ENCODE measurements around the gene GOLGA6D.
"Not testable (repeated sequence)": the region's sequence is repeated elsewhere in the genome, so short reads cannot be mapped to it uniquely, and the experiment has no call there.

GOLGA6D gene, protein sequence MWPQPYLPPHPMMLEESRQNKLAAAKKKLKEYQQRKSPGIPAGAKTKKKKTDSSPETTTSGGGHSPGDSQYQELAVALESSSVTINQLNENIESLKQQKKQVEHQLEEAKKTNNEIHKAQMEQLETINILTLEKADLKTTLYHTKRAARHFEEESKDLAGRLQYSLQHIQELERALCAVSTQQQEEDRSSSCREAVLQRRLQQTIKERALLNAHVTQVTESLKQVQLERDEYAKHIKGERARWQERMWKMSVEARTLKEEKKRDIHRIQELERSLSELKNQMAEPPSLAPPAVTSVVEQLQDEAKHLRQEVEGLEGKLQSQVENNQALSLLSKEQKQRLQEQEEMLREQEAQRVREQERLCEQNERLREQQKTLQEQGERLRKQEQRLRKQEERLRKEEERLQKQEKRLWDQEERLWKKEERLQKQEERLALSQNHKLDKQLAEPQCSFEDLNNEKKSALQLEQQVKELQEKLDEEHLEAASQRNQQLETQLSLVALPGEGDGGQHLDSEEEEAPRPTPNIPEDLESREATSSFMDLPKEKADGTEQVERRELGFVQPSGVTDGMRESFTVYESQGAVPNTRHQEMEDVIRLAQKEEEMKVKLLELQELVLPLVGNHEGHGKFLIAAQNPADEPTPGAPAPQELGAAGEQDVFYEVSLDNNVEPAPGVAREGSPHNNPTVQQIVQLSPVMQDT

DNA sequence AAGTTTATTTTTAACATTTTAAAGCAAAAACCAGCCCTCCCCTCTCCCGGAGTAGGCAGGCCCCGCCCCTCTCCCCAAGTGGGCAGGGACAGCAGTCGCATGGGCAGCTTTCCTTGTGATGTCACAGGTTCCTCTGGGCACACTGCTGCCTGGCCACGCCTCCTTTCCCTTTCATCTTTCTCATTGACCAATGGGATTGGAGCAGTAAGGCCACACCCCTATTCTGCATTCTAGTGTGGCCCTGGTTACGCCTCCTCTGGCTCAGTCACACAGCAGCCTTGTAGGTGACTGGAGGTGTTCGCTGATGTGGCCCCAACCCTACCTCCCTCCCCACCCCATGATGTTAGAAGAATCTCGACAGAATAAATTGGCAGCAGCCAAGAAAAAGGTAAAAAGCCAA lies at the start of gene GOLGA6D:
Gene GOLGA6D (plus strand): TSS at position 264 of the 400 bp plus-strand sequence. CDS start 41 bp downstream, at position 305.
- H3K36me3 ChIP-seq (ENCODE audit: insufficient read depth, low read length); H3K4me1 ChIP-seq (ENCODE audit: insufficient read depth, low read length); H3K27ac ChIP-seq (ENCODE audit: low read depth, low read length); H3K9ac ChIP-seq (ENCODE audit: low read length); H3K4me3 ChIP-seq (ENCODE audit: low read depth in 1 of 2, low read length in 2 of 2); H3K9me3 ChIP-seq (ENCODE audit: low read length); H3K27me3 ChIP-seq (ENCODE audit: control insufficient read depth in 1 of 2, insufficient read depth in 2 of 2, low read length in 2 of 2): not testable (repeated sequence)

DNA sequence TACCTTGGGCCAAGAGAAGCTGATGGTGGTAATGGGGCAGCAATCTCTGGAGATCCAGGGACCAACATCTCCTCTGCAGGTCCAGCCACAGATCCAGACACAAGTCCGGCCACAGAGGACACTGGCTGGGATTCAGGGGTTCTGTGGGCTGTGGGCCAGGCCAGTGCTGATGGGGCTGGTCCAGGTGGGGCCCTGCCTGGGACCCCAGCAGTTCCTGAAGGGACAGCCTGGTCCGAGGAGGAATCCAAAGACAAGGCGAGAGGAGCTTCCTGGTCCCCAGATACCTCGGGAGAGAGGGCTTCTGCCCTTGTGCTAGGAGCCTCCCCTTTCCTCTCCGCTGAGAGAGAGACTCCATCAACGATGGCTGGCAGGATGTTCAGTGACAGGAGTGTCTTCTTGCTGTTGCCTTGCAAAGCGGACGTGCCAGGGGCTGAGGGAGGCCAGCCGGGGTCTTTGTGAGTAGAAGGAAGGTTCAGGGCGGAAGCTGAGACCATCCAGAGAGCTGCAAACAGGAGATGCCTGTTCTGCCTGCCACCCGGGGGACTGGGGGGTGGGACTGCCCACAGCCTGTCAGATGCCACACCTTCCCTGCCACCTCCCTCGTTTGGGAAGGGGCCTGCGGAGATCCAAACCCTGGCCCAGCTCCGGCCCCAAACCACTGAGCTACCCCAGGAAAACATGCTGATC lies 49.0 kb upstream of the GOLGA6D start:
- Histone ChIP-seq H3K27me3 (ENCODE audit: control insufficient read depth in 1 of 2, insufficient read depth in 2 of 2, low read length in 2 of 2) (peaks cover 0 to 20% of the 10 kb centered on the region in 2 donors), H3K9me3 (ENCODE audit: low read length) (no peaks in the 10 kb centered on the region), H3K9ac (ENCODE audit: low read length) (no peak overlapping the region), H3K4me1 (ENCODE audit: insufficient read depth, low read length) (no peaks in the 10 kb centered on the region), H3K4me3 (ENCODE audit: low read depth in 1 of 2, low read length in 2 of 2) (no peak overlapping the region), H3K36me3 (ENCODE audit: insufficient read depth, low read length) (no peaks in the 10 kb centered on the region), H3K27ac (ENCODE audit: low read depth, low read length) (no peak overlapping the region)

DNA sequence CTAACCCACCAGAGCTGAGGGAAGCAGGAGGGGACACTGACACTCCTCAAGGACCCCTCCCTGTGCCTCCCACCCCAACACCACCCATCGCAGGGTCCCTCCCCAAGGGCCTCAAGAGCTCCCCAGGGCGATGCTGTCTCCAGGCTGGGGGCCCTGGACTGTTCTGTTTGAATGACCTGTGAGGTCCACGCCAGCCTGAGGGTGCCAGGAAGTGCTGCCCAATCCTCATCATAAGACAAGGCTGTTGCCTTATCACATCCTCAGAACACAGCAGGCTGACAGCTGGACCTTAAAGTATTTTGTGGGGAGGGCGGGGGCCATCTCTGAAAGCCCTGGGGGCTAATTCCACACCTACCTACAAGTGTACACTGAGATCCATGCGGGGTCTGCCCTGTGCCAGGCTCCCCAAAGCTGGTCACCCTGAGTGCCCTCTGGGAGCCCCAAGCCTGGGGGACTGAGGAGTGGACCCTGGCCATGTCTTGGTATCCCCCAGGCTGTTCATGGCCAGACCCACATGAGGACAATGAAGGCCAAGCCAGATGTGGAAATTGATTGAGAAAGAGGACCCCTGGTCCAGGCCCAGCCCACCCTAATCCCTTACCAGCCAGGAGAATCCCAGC lies 48.3 kb upstream of the GOLGA6D start:
- Histone ChIP-seq H3K4me1 (ENCODE audit: insufficient read depth, low read length) (no peaks in the 10 kb centered on the region), H3K4me3 (ENCODE audit: low read depth in 1 of 2, low read length in 2 of 2) (no peak overlapping the region), H3K9me3 (ENCODE audit: low read length) (no peaks in the 10 kb centered on the region), H3K27me3 (ENCODE audit: control insufficient read depth in 1 of 2, insufficient read depth in 2 of 2, low read length in 2 of 2) (peaks cover 0 to 20% of the 10 kb centered on the region in 2 donors), H3K9ac (ENCODE audit: low read length) (no peak overlapping the region), H3K27ac (ENCODE audit: low read depth, low read length) (no peak overlapping the region), H3K36me3 (ENCODE audit: insufficient read depth, low read length) (no peaks in the 10 kb centered on the region)

DNA sequence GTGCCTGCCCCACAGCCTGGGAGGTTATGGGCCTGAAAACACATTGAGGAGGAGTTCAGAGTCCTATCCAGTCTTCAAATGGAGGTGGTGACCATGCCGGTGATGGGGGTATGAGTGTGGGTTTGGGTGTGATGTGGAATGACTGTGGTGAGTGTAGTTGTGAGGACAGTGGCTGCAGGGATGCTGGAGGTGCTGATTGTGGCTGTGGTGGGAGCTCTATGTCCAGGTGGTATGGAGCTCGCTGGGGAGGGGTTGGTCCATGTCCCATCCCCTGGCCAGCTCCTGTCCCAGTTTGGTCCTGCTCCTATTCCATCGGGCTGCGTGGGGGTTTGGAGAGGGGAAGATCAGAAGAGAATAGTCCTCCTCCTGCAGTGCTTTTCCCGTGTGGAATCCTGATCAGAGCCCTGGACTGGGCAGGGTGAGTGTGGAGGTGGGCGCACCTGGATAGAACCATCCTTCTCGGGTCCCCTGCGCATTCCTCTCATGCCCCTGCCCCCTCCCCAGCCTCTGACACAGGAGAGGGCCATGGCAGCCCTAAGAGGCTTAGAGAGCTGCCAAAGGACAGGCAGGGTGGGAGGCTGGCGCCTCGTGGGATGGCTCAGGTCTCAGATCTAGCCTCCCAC lies 47.5 kb upstream of the GOLGA6D start:
- no peak overlapping the region for H3K9ac ChIP-seq (ENCODE audit: low read length)

DNA sequence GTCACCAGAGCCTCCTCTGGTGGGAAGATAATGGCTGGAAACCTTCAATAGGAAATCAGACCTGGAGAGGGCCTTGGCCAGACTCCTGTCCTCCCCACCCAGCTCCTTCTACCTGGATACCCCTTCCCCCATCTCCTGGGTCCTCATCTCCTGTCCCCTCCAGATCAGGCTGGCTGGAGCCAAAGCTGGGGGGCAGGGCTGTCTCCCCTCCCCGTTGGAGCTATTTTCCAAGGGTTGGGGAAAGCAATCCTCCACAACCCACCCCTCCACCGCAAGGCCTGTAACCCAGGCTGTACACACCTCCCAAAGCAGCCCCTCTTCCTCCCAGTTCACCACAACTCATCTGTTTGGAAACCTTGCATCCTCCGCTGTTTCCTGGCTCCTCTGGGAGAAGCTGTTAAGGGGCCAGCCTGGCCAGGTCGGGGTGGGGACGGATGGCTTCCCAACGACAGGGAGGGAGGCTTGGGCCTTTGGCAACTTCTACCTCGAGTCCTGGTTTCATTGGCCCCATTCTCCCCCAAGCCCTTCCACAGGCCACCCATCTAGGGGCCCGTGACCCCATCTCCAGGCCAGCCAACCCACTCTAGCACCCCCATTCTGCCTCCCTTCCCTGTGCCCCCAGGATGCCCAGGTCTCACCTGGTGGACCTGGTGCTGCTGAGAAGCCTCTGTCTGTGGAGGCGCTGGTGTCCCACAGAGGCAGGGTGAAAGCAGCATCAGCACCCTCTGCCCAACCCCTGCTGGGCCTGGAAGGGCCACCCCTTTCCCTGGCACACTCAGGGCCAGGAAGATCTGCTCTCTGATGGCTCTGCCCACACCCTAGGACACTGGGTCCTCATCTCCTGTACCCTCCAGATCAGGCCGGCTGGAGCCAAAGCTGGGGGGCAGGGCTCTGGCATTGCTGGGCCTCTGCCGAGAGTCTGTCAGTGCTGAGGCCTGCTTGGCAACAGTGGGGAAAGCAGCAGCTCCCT lies 46.6 kb upstream of the GOLGA6D start:
- Histone ChIP-seq H3K27ac (ENCODE audit: low read depth, low read length) (no peak overlapping the region), H3K27me3 (ENCODE audit: control insufficient read depth in 1 of 2, insufficient read depth in 2 of 2, low read length in 2 of 2) (peaks cover 0 to 20% of the 10 kb centered on the region in 2 donors), H3K4me1 (ENCODE audit: insufficient read depth, low read length) (no peaks in the 10 kb centered on the region), H3K36me3 (ENCODE audit: insufficient read depth, low read length) (no peaks in the 10 kb centered on the region), H3K9ac (ENCODE audit: low read length) (no peak overlapping the region), H3K9me3 (ENCODE audit: low read length) (no peaks in the 10 kb centered on the region), H3K4me3 (ENCODE audit: low read depth in 1 of 2, low read length in 2 of 2) (no peak overlapping the region)

More for the DNA sequence above, 47.5 kb upstream of the GOLGA6D start:
- no peaks in the 10 kb centered on the region for H3K9me3 ChIP-seq (ENCODE audit: low read length)
- no peaks in the 10 kb centered on the region for H3K4me1 ChIP-seq (ENCODE audit: insufficient read depth, low read length)
- peaks cover 0 to 20% of the 10 kb centered on the region in 2 donors for H3K27me3 ChIP-seq (ENCODE audit: control insufficient read depth in 1 of 2, insufficient read depth in 2 of 2, low read length in 2 of 2)
- H3K27ac ChIP-seq (ENCODE audit: low read depth, low read length): no peak overlapping the region
- H3K4me3 ChIP-seq (ENCODE audit: low read depth in 1 of 2, low read length in 2 of 2): no peak overlapping the region
- H3K36me3 ChIP-seq (ENCODE audit: insufficient read depth, low read length): no peaks in the 10 kb centered on the region

DNA sequence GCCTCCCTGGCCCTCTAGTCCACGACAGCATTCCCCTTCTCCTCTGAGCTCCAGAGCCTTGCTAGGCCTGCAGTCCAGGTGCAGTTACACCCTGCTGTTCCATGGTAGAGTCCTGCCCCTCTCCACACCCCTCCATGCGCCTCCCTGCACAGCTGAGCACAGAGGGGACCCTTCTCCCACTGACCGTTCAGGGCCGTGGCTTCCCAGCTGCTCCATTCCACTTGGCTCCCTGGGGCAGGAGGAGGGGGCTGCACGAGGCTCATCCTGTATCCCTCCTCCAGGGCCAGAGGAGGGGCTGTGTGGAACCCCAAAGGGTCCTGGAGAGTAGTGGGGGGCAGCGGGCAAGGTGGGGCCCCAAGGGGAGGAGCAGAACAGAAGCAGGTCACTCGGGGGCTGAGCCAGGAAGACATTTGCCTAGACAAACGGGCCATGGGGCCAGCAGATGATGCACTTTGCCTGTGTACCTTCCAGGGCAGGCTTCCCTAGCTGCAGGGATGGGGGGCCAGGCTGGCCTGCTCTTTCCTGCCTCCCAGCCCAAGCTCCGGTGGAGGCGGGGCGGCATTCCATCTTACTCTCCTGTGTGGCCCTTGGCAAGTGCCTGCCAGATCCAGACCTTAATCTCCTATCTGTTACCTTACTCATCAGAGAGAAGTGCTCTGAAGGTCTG lies 45.2 kb upstream of the GOLGA6D start:
- Histone ChIP-seq H3K4me1 (ENCODE audit: insufficient read depth, low read length) (no peaks in the 10 kb centered on the region), H3K27ac (ENCODE audit: low read depth, low read length) (no peak overlapping the region), H3K9ac (ENCODE audit: low read length) (no peak overlapping the region), H3K4me3 (ENCODE audit: low read depth in 1 of 2, low read length in 2 of 2) (no peak overlapping the region), H3K36me3 (ENCODE audit: insufficient read depth, low read length) (no peaks in the 10 kb centered on the region), H3K9me3 (ENCODE audit: low read length) (no peaks in the 10 kb centered on the region), H3K27me3 (ENCODE audit: control insufficient read depth in 1 of 2, insufficient read depth in 2 of 2, low read length in 2 of 2) (peaks cover 0 to 20% of the 10 kb centered on the region in 2 donors)

DNA sequence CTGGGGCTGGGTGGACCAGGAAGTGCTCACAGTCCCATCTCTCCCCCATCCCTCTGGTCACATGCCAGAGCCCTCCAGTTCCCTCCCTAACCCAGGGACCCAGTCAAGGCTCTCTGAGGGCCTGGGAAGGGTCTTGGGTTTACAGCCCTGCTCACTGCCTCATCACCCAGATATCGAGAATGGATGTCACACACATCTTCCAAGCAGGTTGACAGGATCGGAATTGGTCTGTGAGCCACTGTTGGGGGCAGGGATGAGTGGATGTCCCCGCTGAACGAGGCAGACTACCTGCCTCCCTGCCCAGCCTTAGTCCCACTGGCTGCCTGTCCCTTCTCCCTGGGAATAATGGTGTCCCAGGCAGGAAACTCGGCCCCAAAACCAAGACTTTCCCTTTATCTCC lies 44.5 kb upstream of the GOLGA6D start:
- Histone ChIP-seq H3K4me3 (ENCODE audit: low read depth in 1 of 2, low read length in 2 of 2) (no peak overlapping the region), H3K36me3 (ENCODE audit: insufficient read depth, low read length) (no peaks in the 10 kb centered on the region), H3K9me3 (ENCODE audit: low read length) (no peaks in the 10 kb centered on the region), H3K9ac (ENCODE audit: low read length) (no peak overlapping the region), H3K4me1 (ENCODE audit: insufficient read depth, low read length) (no peaks in the 10 kb centered on the region), H3K27ac (ENCODE audit: low read depth, low read length) (no peak overlapping the region), H3K27me3 (ENCODE audit: control insufficient read depth in 1 of 2, insufficient read depth in 2 of 2, low read length in 2 of 2) (peaks cover 0 to 16% of the 10 kb centered on the region in 2 donors)

DNA sequence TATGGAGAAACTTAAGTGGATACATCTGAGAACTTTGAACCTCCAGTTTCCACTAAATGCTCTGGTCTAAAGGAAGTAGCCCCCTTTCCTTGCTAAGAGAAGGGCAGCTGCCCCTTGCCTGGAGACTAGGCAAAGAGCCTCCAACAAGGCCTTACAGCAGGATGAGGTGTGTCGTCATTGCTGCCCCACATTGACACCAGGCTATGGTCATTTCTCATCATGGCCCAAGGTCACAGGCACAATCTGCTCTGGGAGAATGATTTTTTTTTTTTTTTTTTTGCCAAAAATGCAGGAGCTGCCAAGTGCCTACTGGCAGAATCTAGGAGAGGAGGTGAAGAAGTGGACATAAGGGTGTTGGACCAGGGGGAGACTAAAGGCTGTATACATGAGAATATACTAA lies 36.9 kb upstream of the GOLGA6D start:
- H3K4me3 ChIP-seq (ENCODE audit: low read depth in 1 of 2, low read length in 2 of 2); H3K9me3 ChIP-seq (ENCODE audit: low read length); H3K9ac ChIP-seq (ENCODE audit: low read length); H3K36me3 ChIP-seq (ENCODE audit: insufficient read depth, low read length); H3K27ac ChIP-seq (ENCODE audit: low read depth, low read length); H3K4me1 ChIP-seq (ENCODE audit: insufficient read depth, low read length); H3K27me3 ChIP-seq (ENCODE audit: control insufficient read depth in 1 of 2, insufficient read depth in 2 of 2, low read length in 2 of 2): not testable (repeated sequence)

DNA sequence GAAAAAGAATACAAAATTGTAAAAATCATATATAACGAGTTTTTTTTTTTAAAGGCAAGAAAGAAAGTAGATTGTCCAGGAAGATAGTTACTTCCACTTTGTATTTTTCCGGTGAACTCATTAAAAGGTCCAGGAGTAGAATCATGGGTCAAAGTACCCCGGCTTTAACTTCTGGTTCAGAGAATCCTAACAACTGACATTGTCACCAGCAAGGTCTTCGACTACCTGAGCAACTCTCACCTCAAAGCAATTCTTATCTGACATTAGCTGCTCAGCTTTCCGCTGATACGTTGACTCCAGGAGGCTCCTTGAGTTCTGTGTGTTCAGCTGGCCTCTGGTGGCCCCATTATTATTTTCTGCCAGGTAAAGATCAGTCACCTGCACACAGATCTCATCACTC lies 33.6 kb upstream of the GOLGA6D start:
- not testable (repeated sequence) for H3K27ac ChIP-seq (ENCODE audit: low read depth, low read length); H3K27me3 ChIP-seq (ENCODE audit: control insufficient read depth in 1 of 2, insufficient read depth in 2 of 2, low read length in 2 of 2); H3K4me3 ChIP-seq (ENCODE audit: low read depth in 1 of 2, low read length in 2 of 2); H3K4me1 ChIP-seq (ENCODE audit: insufficient read depth, low read length); H3K9me3 ChIP-seq (ENCODE audit: low read length); H3K36me3 ChIP-seq (ENCODE audit: insufficient read depth, low read length); H3K9ac ChIP-seq (ENCODE audit: low read length)

DNA sequence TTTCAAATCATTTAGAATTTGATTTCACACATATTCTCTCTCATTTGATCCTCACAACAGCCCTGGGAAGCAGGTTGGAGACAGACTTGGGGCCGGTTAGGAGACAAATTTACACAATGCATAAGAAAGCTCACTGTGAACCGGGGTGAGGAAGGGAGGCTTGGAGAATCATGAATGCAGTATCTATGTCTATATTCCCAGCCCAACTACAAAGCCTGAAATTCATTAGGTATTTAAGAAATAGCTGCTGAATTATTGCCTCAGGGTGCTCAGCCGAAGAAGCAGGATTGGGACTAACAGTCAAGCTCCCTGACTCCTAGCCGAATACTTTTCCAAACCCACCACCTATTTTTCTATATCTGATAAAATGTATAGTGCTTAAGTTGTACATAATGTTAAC lies 32.9 kb upstream of the GOLGA6D start:
- Histone ChIP-seq H3K9me3 (ENCODE audit: low read length) (no peaks in the 10 kb centered on the region), H3K27me3 (ENCODE audit: control insufficient read depth in 1 of 2, insufficient read depth in 2 of 2, low read length in 2 of 2) (peaks cover 0 to 7% of the 10 kb centered on the region in 2 donors), H3K4me3 (ENCODE audit: low read depth in 1 of 2, low read length in 2 of 2) (no peak overlapping the region), H3K36me3 (ENCODE audit: insufficient read depth, low read length) (no peaks in the 10 kb centered on the region), H3K27ac (ENCODE audit: low read depth, low read length) (no peak overlapping the region), H3K9ac (ENCODE audit: low read length) (no peak overlapping the region), H3K4me1 (ENCODE audit: insufficient read depth, low read length) (no peaks in the 10 kb centered on the region)

All from muscle layer of colon (tissue), 2 donors.